HG03097 (cell line): Measurements from ENCODE around the gene ZDHHC14.

Source experiments
- ATAC-seq: cut with Tn5 transposase; IDR thresholded peaks from one replicate; pipeline ENCODE4 v1.9.1; 2021; ENCODE audit not compliant: unreplicated experiment, low FRiP score

Gene ZDHHC14

DNA sequence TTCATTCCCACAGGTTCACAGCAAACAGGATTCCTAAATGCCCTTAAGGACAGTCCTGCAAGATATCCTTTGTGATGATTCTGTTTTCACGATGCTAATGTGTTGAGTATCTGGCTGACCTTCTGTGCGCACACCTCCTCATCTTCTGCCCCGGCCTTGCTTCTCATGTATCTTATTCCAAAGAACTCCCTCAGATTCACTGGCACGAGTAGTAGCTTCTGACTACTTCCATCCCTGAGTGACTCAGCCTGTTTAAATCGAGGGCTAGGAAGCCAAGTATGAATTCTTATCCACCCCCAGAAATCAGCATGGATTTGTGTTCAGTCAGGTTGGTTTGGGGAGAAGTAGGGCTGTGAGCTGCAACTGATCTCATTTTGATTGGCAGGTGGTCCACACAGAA is 251.8 kb downstream of the ZDHHC14 start:
- no peak for ATAC-seq

DNA sequence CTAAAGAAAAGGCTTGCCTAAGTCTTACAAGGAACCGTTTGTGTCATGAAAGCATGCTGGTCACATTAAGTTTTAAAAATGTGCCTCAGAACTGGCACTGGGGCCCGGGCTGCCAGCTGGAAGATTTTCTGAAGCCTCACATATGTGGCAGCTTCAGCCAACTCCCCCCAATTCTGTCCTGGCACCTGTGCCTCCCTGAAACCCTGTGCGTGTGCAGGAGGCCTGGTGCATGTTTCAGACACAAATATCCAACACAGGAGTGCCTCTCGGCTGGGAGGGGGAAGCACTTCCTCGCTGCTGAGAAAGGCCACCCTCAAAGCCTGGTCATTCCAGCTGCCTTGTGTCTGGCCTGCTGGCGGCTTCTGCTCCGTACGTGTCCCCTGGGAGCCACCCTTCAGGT is 253.6 kb downstream of the ZDHHC14 start:
- ATAC-seq: no peak

- ATAC-seq: no peak
These were observed 254.6 kb downstream of the ZDHHC14 start for GRCh38 chr6:157635388-157636244.

DNA sequence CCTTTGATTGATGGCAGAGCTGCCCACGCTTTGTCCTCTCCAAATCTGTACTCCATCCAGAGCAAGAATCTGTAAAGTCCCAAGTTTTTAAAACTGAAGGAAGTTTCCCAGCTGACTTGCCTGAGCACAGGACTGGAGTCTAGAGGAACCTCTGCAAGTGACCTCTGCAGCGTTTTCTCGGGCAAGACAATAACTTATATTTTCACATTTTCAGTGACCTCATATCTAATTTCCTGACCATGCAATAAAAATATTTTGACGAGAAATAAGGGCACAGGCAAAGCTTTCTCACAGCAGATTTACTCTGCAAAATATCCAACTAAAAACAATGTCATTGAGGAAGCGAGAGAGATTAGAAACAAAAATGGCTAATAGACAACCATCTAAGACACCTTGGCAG is 256.5 kb downstream of the ZDHHC14 start:
- no peak for ATAC-seq

DNA sequence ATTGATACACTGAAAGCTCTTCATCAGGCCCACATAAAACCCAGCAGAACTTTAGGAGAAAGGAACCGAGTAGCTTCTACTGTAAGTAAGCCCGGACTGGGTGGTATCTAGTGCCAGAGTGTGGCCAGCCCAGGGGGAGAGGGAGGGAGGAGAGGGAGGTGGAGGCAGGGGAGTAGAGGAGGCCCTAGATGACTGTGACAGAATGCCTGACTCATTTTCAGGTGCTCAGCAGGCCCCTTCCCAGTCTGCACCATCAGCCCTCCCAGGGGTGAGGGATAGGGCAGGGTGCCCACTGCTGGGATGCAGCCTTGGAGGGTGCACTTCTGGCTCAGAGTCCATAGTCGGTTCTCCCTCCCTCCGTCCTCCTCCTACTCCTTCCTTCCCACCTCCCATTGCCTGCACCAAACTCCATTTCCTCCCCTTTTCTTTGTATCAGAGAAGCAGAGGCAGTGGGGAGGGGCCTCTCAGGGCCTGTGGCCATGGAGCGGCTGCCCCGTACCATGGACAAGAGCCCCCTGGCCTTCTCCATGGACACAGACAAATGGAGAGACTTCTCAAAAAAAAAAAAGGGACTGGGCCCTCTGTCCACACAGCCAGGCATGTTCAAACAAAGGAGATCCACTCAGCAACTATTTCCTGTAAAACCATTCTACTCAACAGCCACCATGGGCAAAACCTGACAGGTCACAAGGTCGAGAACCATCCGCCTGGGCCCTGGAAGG is 257.1 kb downstream of the ZDHHC14 start:
- no peak for ATAC-seq

DNA sequence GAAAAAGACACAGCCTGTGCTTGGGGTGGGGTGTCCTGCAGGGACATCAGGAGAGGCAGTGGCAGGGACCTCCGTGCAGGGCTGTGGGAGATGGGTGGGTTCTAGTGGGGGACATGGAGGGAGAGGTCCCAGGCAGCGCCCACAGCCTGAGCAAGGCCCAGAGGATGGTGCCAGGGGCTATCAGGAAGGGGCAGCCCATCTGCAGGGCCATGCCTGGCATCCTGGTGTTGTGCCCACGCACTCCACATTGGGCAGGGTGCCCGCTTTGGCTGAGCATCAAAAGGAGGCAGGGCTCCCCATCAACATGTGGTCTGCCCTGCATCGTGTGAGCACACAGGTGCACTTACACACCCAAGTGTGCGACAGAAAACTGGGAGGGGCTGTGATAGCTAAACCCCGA is 257.8 kb downstream of the ZDHHC14 start:
- no peak for ATAC-seq

DNA sequence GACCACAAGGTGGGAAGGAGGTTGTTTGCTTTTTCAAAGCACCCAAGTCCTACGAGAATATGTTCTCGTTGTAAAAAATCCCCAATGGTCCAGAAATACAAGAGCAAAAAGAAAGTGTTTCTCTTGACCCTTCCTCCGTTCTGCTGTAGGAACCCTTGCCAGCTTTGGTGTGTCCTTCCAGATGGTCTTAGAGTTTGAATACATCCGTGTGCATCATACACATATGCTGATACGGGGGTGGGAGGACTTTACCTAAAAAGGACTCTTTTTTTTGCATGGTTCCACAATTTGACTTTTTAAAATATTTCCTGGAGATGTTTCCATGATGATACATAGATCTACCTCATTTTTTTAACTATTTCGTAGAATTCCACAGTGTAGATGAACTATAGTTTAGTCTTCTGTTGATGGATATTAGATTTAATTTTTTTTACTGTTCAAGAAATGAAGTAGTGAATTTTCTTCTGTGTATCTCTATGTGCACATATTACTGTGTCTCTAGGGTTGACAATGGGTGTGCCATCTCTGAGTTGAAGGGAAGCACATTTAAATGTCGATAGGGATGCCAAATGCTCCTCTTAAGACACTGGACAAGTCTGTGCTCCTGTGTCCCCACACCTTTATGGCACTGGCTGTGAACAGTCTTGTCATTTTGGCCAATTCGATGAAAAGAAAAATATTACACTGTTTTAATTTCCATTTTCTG is 259.9 kb downstream of the ZDHHC14 start:
- no peak for ATAC-seq

GRCh38 chr6:157641837-157642236 is 260.8 kb downstream of the ZDHHC14 start:
- no peak for ATAC-seq

GRCh38 chr6:157642736-157643135 is 261.7 kb downstream of the ZDHHC14 start:
- no peak for ATAC-seq

DNA sequence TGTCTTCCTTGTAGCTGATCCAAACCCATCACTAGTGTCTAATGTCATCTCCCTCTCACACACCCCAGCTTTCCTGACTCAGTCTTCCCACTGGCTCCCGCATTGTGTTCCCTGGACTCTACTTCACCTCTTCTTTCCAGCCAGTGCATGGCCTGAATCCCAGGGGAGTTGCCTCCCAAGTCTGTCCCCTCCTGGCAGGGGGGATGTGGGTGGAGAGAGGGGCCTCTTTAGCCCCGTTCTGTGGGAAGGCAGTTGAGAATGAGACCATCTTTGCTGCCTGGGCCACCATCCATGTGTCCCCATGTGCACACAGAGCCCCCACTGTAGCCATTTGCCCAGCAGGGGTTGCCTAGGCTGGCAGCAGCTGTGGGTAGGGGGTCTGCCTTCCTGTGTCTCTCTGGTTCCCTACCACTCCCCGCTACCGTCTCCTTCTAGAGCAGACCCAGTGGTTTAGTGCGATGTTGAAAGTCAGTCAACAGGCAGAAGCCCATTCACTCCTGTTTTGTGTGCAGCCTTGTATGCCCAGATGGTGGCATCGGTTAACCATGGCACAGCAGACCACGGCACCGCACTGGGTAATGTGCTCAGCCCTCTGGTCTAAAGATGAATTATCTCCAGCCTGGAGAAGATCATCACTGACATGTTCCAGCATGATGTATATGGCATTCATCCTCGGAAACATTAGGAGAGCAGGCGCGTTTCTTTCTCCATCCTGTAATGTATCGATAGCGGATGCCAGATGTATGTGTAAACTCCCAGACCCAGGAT is 263.2 kb downstream of the ZDHHC14 start:
- no peak for ATAC-seq

DNA sequence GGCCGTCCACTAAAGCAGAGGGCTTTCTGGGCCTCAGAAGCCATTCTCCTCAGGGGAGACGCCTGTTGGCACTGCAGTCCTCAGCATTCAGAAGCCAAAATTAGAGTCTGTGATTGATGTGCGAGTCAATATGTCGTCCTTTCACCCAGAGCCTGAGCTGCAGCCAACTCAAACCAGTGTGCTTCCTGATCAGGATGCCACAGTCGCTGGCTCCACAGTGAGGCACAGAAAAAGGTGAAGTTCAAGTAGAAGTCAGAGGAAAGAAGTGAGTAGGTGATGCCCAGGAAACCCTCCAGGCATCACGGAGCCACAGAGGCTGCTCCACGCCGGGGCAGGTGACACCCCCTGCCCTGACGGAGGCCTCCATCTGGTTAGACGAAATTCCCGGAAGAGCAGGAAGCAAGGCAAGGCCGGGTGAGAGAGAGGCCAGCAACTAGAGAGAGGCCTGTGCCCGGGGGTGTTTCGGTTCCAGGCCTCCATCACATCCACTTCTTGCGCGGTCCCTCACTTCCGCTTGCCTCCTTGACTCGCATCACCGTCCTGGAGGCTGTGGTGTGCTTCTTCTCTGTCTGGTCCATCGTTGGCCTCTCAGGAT is 264.3 kb downstream of the ZDHHC14 start:
- no peak for ATAC-seq

DNA sequence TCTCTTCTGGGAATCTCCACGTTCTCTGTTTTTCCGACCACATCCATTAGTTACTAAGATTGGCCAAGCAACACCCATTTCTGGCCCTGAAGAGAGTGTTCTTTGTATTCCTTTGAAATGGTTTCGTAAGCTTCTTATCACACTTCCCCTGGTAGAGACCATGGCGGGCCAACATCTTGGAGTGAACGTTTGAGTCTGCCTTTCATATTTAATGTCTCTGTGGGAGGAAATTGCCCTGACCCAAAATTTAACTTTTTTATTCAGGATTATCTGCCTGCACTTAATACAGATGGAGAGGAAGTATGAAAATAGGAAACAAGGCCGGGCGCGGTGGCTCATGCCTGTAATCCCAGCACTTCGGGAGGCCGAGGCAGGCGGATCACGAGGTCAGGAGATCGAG is 265.0 kb downstream of the ZDHHC14 start:
- no peak for ATAC-seq

DNA sequence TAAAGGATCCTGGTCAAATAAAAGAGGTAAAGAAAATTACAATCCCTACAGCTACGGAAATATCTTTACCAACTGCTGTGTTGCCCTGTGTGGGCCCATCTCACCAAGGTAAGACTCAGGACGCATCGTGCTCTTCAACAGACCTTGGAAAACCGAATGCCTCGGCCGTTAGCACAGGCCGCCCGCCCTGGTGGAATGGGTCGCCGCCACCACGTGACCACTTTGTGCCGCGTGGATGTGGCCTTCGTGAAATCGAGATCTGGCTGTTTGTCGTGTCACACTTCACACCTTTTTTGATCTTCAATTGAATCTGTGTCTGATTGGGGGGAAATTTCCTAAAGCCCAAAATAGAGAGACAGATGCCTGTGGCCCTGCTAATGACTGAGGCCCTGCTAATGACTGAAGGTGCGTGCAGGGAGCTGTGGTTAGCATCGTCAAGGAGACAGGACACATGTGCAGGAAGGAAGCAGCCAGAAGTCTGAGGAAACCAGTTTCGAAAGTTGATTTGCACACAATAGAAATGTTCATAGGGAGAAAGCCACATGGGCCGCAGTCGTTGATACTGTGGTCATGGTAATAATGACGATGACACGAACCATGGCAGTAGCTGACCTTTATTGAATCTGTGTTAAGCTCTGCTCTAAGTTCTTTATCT is 266.4 kb downstream of the ZDHHC14 start:
- ATAC-seq: no peak

DNA sequence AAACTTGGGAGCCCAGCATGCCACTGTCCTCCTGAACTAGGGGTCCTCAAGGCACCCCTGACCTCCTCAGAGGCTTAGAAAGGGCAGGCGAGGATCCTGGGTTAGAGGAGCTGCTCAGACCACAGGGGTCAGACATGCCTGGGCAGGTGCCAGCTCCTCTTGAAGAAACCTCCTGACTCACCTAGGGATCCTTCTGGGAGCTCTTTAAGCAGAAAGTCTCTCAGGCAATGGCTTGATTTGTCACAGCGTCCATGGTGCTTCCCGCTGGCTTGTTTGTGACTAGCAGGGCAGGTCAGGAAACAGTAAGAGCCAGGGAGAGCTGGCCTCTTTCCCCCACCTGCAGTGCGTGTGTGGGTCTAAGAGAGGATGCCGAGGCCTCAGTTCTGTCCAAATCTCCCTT is 267.6 kb downstream of the ZDHHC14 start:
- ATAC-seq: no peak

- ATAC-seq: no peak
These were observed 268.6 kb downstream of the ZDHHC14 start for GRCh38 chr6:157649311-157650260.

DNA sequence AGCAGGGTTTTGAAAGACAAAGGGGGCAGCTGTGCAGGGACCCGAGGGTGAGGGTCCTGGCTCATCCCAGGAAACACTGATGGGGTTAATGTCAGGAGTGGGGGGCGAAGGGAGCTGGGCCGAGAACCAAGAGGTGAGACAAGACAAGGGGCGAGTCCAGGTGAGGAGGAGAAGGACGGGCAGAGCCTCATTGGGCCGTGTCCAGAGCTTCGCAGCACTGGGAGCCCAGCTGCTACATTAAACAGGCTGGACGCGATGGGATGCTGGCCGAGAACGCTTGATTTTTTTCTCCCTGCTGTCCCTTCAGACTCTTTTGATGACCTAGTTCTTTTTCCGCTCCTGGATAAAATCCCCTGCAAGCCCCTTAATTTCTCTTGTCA is 269.3 kb downstream of the ZDHHC14 start:
- no peak for ATAC-seq

GRCh38 chr6:157650801-157651200 is 269.8 kb downstream of the ZDHHC14 start:
- no peak for ATAC-seq

DNA sequence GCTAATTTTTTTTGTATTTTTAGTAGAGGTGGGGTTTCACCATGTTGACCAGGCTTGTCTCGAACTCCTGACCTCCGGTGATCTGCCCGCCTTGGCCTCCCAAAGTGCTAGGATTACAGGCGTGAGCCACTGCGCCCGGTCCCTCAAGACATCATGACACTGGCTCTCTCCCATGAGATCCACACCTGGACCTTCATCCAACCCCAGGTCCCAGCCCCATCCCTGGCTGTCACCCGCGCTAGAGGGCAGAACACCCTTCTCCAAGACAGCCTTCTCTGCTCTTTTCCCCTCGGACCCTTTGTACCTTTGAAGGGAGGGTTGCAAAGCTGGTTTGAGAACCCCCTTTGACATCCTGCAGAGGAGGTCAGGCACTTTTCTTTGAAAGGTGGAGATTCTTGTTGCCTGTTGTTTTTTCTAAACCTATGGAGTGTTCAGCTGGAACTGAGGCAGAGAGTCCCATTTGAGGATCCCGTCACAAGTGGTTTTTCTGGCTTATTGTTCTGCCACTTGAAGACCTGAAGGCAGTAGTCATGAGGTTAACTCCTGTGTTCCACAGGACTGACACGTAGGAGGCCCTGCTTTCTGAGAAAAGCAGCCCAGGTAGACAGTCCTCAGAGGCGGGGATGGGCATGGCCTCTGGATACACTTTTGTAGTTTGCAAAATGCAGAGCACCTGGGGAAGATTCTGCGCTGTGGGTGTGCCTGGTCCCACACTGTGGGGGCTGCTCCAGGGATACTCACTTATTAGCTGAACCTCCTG is 270.9 kb downstream of the ZDHHC14 start:
- no peak for ATAC-seq
